Activated effector memory CD4-positive, alpha-beta T cell treated with Interleukin-2 at 50 U/mL for 16 hours (primary cell): ENCODE results near the gene CBFA2T2.
"Not testable (repeated sequence)": the region's sequence is repeated elsewhere in the genome, so short reads cannot be mapped to it uniquely, and the experiment has no call there.

Experiments used
- DNase-seq: peaks from one replicate; pipeline ENCODE4 v3.0.0-alpha.2; 2020

The CBFA2T2 gene

GRCh38 chr20:33553516-33553915, 63.6 kb downstream of the CBFA2T2 start:
- DNase-seq = no peak

- DNase-seq = no peak
These were observed 65.1 kb downstream of the CBFA2T2 start for GRCh38 chr20:33554914-33555420.

DNA sequence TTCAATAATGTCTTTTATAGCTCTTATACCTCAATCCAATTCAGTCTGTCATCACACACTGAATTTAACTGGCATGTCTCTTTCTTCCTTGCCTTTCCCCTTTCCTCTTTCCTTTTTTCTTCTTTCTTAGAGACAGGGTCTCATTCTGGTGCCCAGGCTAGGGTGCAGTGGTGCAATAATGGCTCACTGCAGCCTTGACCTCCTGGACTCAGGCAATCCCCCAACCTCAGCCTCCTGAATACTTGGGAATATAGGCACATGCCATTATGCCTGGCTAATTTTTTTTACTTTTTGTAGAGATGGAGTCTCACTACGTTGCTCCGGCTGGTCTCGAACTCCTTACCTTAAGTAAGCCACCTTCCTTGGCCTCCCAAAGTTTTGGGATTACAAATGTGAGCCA, 65.9 kb downstream of the CBFA2T2 start:
- no peak for DNase-seq

GRCh38 chr20:33556246-33556645, 66.3 kb downstream of the CBFA2T2 start:
- no peak for DNase-seq

DNA sequence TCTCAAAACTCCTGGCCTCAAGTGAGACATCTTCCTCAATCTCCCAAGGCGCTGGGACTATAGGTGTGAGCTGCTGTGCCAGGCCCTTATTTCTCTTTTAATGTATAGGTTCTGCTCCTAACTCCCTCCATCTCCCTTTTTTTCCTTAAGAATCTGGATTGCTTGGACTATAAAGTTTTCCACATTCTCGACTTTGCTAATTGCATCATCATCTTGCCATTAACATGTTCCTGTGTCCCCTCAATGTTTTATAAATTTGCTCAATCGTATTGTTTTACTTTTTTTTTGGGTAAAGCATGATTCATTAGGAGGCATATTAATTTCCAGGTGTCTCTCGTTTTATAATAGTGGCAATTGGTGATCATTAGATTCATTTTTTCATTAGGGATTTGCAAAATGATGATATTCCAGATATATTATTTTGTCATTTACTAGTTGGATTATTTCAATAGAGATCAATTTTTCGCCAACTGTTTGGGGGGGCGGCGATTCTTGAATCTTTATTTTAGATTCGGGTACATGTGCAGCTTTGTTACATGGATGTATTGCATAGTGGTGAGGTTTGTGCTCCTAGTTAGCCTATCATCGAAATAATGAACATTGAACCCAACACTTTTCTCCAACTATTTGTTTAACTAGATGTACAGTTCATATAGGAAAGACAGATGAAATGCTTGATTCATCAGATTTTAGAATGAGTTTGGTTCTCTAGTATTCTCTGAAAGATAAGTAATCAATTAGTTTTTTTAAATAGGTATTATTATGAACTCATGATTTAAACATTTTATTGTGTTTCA, 68.7 kb downstream of the CBFA2T2 start:
- no peak for DNase-seq

GRCh38 chr20:33559212-33559611, 69.3 kb downstream of the CBFA2T2 start:
- no peak for DNase-seq

DNA sequence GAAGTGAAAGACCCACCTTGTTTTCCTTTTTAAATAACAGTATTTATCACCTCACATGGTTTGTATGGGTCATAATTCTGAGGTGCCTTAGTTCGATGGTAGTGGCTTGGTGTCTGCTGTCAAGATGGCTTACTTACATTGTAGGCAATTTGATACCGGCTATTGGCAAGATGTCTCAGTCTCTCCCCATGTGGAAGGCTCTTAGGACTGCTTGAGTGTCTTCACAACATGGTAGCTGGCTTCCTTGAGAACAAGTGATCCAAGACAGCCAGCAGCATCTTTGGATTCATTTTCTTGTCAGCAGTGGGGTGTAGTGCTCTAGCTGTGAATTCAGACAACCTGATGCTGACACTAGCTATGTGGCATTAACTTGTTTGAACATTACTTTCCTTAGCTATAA, 70.1 kb downstream of the CBFA2T2 start:
- DNase-seq = no peak

DNA sequence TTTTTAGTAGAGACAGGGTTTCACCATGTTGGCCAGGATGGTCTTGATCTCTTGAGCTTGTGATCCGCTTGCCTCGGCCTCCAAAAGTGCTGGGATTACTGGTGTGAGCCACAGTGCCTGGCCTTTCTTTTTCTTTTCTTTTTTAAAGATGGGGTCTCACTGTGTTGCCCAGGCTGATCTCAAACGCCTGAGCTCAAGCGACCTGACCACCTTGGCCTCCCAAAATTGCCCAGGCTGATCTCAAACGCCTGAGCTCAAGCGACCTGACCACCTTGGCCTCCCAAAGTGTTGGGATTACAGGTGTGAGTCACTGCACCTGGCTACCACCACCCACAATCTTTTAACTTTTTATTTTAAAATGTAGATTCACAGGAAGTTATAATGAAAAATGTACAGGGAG, 71.2 kb downstream of the CBFA2T2 start:
- DNase-seq = not testable (repeated sequence)

GRCh38 chr20:33561692-33562601, 72.1 kb downstream of the CBFA2T2 start:
- DNase-seq = no peak

DNA sequence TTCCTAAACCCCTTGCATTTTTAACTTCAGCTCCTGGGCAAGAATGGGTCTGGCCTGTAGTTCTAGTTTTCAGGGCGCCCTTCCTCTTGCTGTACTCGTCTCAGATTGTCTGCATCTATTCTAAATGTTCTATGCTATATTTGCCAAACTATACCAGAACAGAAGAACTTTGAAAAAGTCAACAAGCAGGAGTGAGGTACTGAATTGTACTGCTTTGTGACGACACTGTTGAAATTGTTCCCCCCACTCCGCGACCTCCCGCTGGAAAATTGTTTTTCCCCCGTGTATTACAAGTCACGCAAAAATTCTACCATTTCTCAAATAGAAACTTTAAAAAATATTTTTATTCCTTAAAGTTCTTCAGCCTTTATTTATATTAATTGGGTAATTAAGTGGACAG, 73.9 kb downstream of the CBFA2T2 start:
- no peak for DNase-seq

GRCh38 chr20:33566781-33567603, 77.1 kb downstream of the CBFA2T2 start:
- DNase-seq = no peak

DNA sequence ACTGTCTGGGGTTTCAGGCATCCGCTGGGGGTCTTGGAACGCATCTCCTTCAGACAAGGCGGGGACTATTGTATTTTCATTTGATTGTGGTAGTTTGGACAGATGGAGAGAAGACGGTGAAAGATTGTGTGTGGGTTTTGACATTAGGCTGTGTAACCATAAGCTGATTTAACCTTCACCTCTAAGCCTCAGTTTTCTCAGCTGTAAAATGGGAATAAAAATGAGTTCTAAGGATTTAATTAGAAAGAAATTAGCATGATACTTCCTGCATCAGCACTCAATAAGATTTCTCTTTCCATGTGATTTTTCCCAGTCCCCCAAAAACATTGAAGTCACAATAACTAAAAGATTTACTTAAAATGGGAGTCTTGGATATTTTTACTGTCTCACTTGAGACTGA, 78.1 kb downstream of the CBFA2T2 start:
- DNase-seq = no peak

- DNase-seq = no peak
These were observed 78.5 kb downstream of the CBFA2T2 start for GRCh38 chr20:33568378-33568777.

- no peak for DNase-seq
These were observed 79.2 kb downstream of the CBFA2T2 start for GRCh38 chr20:33568868-33569801.

DNA sequence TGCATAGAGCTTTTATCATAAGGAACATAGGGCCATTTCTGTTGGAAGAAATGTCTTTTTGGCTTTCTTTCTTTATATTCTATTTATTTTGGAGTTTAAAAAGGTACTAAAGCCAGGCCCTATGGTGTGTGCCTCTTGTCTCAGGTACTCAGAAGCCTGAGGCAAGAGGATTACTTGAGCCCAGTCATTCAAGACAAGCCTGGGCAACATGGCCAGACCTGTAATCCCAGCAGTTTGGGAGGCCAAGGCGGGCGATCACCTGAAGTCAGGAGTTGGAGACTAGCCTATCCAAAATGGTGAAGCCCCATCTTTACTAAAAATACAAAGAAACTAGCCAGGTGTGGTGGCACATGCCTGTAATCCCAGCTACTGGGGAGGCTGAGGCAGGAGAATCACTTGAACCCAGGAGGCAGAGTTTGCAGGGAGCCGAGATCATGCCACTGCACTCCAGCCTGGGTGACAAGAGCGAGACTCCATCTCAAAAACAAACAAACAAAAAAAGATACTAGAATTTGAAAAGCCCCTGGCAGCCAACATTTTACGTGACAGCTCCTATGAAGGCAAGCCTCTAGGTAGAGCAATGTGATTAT, 80.0 kb downstream of the CBFA2T2 start:
- DNase-seq = no peak

- DNase-seq = no peak
These were observed 80.8 kb downstream of the CBFA2T2 start for GRCh38 chr20:33570743-33571142.

DNA sequence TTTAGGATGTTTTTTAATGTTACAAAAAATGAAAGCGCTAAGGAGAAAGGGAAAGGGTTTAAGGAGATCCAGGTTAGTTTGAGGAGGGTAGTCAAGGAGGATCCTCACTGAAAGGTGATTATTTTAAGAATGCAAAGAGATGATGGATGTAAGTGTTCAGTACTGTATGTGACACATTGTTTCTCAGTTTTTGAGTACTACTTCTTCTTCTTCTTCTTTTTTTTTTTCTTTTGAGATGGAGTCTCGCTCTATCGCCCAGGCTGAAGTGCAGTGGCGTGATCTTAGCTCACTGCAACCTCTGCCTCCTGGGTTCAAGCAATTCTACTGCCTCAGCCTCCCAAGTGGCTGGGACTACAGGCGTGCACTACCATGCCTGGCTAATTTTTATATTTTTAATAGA, 83.4 kb downstream of the CBFA2T2 start:
- DNase-seq = not testable (repeated sequence)

DNA sequence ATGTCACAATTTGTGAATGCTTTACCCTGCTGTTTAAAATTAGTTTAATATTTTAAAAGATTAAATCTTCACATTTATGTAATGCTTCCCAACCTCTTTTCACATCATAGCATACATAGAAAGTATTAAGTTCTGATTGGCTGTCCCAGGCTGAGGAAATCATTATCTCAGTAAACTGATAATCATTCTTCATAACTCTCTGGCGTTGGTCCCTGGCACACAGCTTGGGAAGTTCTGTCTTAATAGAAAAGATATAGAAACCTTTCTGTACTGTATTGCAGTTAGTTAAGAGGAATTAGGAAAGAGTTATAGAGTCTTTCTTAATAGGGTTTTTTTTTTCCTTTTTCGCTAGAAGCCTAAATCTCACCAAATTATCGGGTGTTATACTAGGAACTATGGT, 85.4 kb downstream of the CBFA2T2 start:
- no peak for DNase-seq

DNA sequence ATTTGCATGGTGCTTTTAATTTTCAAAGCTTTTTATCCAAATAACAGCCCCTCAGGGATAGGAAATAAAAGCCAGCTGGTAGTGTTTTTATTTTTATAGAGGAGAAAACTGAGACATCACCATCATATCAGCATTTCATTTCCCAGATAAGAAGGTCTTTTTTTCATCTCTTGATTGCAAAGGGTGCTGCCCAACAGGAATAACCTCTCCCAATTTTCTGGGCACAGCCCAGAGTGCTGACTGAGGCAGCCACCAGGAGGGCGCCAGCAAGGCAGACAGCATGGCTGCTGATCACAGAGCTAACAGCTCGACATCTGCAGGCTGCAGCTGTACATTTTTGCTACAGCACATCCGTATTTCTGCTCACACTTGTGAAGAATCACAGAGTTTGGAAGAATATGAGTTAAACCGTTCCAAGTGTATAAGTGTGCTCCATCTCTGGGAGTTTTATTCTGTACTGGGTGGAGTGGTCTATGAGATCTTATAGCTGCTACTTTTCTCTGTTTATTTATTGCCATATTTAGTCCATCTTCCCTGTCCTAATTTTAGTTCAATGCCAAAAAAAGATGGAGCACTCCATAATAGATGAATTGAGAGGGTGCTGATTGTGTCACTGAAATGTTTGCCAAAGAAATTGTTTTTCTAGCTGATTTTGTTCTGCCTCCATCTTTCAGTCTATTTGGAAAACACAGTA, 86.7 kb downstream of the CBFA2T2 start:
- DNase-seq = no peak

GRCh38 chr20:33578510-33578909, 88.6 kb downstream of the CBFA2T2 start:
- no peak for DNase-seq

DNA sequence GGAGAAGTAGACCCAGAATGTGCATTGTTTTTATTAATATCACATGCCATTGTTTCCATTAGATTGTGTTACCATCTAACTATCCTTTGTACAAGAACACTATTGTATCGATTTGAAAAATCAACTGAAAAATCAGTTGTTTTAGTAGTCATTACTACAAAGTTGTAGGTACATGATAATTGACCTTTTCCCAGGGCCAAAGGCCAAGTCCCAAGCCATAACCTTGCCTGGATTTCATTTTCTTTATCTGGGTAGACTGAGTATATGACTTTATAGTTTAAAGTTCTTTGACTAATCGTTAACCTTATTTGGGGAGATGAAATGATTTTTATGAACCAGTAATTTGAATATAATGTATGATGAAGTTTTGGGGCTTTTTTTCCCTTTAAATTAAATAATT, 93.2 kb downstream of the CBFA2T2 start:
- no peak for DNase-seq
